Stimulated activated naive CD8-positive, alpha-beta T cell treated with anti-CD3 and anti-CD28 coated beads, Interleukin-15, Interleukin-2, amounts not matched to agents 100 ng/mL and 50 ng/mL, for 24 hours (primary cell): ENCODE data around the gene KISS1R.

Source experiments
- H3K27ac Mint-ChIP-seq: one replicate; pipeline ENCODE4 v1.8.0; 2021; ENCODE audit warnings: mild to moderate bottlenecking, mixed read lengths
- H3K27me3 Mint-ChIP-seq: one replicate; pipeline ENCODE4 v1.8.0; 2021; ENCODE audit warnings: mixed read lengths
- H3K36me3 Mint-ChIP-seq: one replicate; pipeline ENCODE4 v1.8.0; 2021; ENCODE audit warnings: low read depth, mixed read lengths
- H3K4me1 Mint-ChIP-seq: one replicate; pipeline ENCODE4 v1.8.0; 2021; ENCODE audit warnings: low read depth, mixed read lengths
- H3K4me3 Mint-ChIP-seq: one replicate; pipeline ENCODE4 v1.8.0; 2021; ENCODE audit warnings: mild to moderate bottlenecking, mixed read lengths
- H3K9me3 Mint-ChIP-seq: one replicate; pipeline ENCODE4 v1.8.0; 2021; ENCODE audit warnings: mixed read lengths

The KISS1R gene

DNA sequence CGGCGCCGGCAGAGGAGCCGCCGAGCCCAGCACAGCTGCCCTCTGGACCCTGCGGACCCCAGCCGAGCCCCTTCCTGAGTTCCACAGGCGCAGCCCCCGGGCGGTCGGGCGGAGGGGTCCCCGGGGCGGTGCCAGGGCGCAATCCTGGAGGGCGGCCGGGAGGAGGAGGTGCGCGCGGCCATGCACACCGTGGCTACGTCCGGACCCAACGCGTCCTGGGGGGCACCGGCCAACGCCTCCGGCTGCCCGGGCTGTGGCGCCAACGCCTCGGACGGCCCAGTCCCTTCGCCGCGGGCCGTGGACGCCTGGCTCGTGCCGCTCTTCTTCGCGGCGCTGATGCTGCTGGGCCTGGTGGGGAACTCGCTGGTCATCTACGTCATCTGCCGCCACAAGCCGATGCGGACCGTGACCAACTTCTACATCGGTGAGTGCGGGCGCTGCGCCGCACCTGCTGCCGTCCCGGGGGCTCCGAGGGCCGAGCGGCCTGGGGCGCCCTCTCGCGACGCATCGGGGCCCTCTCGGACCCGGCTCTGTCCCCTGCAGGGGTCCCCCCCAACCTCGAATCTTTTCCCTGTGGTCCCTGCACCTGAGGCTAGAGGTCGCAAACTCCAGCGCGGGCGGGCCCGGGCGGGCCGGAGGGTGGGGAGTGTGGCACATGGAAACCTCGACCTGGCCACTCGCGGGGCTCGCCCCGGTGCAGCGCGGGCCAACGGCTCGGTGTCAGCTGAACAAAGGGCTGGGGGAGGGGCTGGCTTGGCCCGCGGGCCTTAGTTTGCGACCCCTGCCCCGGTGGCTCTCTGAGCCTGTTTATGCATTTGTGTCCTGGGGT, at the start of gene KISS1R:
KISS1R (plus strand) TSS at position 11 of the 829 bp plus-strand sequence; CDS start at position 181, 170 bp downstream.
- Mint-ChIP-seq H3K4me3 (peak within 1 kb of the TSS; percentile 49), H3K4me1 (peaks cover 18% of the 10 kb centered on the region), H3K27ac (no peak within 1 kb of the TSS), H3K36me3 (no peaks in the 10 kb centered on the region), H3K9me3 (no peaks in the 10 kb centered on the region), H3K27me3 (peaks cover 3% of the 10 kb centered on the region)

DNA sequence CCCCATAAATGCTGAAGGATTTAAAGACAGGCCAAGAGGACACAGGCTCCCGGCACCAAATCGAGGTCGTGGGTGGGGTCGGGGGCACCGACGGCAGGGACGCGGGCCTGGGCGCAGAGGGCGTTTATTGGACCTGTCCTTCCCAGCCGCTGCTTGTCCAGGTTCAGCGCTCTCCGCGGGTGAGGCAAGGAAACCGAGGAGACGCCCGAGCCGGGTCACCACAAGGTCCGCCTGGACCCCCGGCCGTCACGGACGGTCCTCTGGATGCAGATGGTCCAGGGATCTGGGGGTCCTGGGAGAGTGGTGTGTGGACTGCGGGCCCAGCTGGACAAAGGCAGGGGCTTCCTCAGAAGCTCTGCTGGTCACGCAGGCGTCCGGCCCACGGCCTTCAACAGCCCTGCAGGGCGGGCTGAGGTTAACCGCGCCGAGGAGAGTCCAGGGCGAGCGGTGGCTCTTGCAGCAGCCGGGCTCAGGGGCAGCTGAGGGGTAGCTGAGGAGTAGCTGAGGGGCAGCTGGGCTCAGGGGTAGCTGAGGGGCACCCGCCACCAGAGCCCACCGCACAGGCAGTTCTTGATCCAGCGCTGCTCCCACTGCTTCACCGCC, 49.2 kb upstream of the KISS1R start:
- Mint-ChIP-seq H3K4me1 (peaks cover 20% of the 10 kb centered on the region), H3K27ac (no peak overlapping the region), H3K27me3 (no peaks in the 10 kb centered on the region), H3K9me3 (no peaks in the 10 kb centered on the region), H3K4me3 (no peak overlapping the region), H3K36me3 (peaks cover 13% of the 10 kb centered on the region)

DNA sequence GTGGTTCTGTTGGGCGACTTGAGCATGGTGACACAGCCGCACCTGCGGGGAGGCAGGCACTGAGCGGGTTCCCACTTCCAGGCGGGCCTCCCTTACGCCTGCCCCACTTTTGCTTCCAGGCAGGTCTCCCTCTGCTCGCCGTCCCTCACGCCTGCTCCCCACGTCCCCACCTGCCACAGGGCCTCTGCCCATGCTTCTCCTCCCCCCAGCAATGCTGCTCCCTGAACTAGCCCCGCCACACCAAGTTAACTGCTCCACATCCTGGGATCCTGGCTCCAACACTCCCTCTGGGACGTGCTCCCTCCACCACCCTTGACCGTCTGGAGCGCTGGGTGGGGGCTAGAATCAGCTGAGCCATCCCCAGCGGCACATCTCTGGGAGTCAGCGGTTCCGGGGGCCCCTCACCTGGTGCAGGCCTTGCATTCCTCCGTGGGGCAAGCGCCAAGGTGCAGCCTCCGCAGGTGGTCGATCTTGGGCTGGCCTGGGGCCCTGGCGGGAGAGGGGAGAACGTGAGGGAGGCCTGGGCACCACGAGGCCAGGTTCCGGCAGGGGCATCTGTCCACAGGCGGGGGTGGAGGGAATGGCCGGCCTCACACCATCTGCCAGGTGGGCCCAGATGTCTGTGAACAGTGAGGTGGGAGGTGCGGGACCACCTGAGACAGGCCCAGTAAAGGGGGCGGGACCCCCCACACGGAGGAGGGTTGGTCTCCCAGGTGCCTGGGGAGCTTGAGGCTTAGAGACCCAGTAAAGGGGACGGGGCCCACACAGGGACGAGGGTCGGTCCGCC, 48.5 kb upstream of the KISS1R start:
- H3K36me3 Mint-ChIP-seq: peaks cover 13% of the 10 kb centered on the region
- H3K27ac Mint-ChIP-seq: no peak overlapping the region

DNA sequence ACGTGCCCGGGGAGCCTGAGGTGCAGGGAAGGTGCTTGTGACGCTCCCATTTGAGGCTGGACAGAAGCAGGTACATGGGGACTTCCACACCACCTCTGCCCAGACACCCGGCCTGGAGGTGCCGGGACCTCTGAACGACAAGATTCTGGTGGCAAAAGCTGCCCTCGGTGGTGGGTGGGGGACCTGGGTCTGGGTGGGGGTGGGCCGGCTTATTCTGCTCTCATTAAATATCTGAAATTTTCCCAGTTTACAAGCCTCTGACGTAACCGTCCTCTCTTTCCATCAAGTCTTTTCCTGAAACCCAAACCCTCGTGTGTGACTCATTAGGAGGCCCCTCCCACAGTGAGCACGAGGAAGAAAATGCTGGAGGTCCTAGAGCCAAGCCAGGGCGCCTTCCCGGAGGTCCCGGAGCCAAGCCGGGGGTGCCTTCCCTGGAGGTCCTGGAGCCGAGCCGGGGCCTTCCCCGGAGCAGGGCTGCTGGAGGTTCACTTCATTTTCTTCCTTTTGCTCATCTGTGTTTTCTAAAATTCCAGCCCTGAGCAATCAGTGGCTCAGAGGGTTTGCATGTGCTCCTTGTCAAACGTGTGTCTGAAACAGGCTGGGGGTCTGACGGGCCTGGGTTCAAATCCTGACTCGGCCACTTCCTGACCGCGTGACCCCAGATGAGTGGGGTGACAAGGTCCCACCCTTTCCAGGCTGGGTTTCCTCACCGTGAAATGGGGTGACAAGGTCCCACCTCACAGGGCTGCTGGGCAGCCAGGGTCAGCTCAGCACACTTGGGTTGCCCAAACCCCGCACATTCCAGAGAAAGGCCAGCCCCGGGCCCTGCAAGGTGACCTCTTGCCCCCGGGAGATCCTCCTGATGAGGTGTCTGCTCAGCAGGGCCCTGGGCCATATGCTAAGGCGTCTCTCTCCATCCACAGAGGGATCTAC, 47.6 kb upstream of the KISS1R start:
- H3K4me3 Mint-ChIP-seq: no peak overlapping the region
- H3K27ac Mint-ChIP-seq: no peak overlapping the region
- H3K9me3 Mint-ChIP-seq: no peaks in the 10 kb centered on the region
- H3K36me3 Mint-ChIP-seq: peaks cover 13% of the 10 kb centered on the region
- peaks cover 12% of the 10 kb centered on the region for H3K4me1 Mint-ChIP-seq
- H3K27me3 Mint-ChIP-seq: no peaks in the 10 kb centered on the region

More for the DNA sequence above, 48.5 kb upstream of the KISS1R start:
- Mint-ChIP-seq H3K27me3 (no peaks in the 10 kb centered on the region), H3K9me3 (no peaks in the 10 kb centered on the region), H3K4me3 (no peak overlapping the region), H3K4me1 (peaks cover 14% of the 10 kb centered on the region)

DNA sequence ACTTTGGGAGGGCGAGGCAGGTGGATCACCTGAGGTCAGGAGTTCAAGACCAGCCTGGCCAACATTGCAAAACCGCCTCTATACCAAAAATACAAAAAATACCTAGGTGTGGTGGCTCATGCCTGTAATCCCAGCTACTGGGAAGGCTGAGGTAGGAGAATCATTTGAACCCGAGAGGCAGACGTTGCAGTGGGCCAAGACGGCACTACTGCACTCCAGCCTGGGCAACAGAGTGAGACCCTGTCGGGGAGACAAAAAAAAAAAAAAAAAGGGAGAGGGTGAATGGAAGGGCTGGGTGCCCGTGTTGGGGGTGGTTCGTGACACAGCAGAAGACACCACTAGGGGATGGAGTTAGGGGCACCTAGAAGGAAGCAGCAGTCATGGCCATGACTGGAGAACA, 46.8 kb upstream of the KISS1R start:
- no peak overlapping the region for H3K4me3 Mint-ChIP-seq
- peaks cover 13% of the 10 kb centered on the region for H3K36me3 Mint-ChIP-seq
- H3K27ac Mint-ChIP-seq: no peak overlapping the region

DNA sequence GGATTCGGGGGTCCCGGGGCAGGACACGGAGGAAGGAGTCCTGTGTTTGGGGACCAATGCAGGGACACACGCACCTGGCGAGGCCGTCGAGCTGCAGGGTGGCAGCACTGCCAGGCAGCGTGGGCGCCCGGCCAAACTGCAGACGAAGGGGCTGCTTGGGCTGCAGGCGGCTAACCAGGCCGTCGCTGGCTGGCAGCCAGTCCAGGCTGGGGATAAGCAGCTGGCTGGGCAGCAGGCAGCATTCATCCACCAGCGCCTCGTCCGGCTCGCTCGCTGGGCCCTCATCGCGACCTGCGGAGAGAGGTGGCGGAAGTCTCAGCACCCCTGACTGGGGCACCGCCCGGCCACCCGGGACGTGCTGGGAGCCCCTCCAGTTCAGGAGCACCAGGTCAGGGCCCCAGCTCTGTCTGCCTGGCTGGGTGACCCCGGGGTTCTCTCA, 46.2 kb upstream of the KISS1R start:
- H3K4me3 Mint-ChIP-seq: no peak overlapping the region
- no peaks in the 10 kb centered on the region for H3K9me3 Mint-ChIP-seq
- H3K4me1 Mint-ChIP-seq: peaks cover 12% of the 10 kb centered on the region
- H3K36me3 Mint-ChIP-seq: peaks cover 18% of the 10 kb centered on the region
- H3K27ac Mint-ChIP-seq: no peak overlapping the region
- no peaks in the 10 kb centered on the region for H3K27me3 Mint-ChIP-seq

More for the DNA sequence above, 46.8 kb upstream of the KISS1R start:
- H3K27me3 Mint-ChIP-seq: no peaks in the 10 kb centered on the region
- no peaks in the 10 kb centered on the region for H3K9me3 Mint-ChIP-seq
- peaks cover 12% of the 10 kb centered on the region for H3K4me1 Mint-ChIP-seq

DNA sequence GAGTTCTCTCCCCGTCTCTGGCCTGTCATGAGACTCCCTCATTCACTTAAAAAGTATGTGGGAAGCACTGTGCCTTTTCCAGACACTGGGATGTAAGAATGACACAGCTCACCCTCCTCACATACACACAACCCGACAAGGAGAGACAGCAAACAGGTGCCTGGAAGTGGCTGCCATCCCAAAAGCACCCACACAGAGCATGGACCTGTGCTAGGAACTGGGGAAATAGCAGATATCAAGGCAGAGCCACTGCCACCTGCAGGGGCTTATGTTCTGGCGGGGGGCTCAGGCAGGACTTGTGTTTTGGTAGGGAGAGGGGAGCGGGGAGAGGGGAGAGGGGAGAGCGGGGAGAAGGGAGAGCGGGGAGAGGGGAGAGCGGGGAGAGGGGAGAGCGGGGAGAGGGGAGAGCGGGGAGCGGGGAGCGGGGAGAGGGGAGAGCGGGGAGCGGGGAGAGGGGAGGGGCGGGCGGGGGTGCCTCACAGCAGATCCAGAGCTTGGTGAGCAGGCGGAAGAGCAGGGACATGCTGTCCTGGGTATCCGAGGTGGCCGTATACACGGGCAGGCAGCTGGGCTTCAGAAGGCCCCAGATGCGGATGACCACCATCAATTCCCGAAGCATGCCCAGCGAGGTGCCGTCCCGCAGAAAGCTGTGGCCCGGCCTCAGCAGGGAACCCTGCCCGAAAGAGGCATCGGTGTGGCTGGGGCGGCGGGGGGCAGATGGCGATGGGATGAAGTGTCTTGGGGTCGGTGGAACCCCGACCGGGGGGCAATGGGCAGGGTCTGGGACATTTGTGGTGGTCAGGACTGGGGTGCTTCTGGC, 45.5 kb upstream of the KISS1R start:
- H3K9me3 Mint-ChIP-seq: no peaks in the 10 kb centered on the region
- peaks cover 22% of the 10 kb centered on the region for H3K36me3 Mint-ChIP-seq
- H3K4me1 Mint-ChIP-seq: peaks cover 12% of the 10 kb centered on the region
- H3K27ac Mint-ChIP-seq: peak overlapping the region; percentile 61
- H3K4me3 Mint-ChIP-seq: no peak overlapping the region
- H3K27me3 Mint-ChIP-seq: no peaks in the 10 kb centered on the region

DNA sequence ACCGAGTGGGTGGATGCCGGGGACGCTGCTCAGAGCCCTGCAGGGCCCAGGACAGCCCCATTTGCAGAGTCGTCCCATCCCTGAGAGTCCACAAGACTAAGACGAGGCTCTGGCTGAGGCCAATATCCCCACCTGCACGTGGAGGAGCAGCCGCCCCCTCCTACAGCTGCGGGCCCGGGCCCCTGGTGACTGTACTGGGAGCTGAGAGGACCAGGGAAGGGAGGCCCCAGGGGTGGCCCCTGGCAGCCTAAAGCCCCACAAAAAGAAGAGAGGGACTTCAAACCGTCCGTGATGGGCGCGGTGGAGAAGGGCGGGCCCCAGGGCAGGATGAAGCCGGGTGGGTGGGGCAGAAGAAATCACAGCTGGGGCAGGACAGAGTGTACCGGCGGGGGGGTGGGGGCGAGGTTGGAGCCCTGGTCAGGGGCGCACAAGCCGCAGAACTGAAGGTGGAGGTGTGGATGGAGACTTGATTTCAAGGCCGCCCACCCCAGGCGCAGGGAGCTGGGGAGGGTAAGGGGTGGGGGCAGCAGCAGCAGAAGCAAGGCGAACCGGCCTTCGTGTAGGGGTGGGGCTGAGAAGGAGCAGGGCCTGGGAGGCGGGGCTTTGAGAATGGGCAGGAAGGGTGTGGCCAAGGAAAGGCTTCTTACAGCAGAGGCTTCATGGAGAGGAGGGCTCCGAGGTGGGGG, 44.7 kb upstream of the KISS1R start:
- no peak overlapping the region for H3K27ac Mint-ChIP-seq
- H3K4me3 Mint-ChIP-seq: peak overlapping the region; percentile 60
- peaks cover 12% of the 10 kb centered on the region for H3K4me1 Mint-ChIP-seq
- H3K9me3 Mint-ChIP-seq: no peaks in the 10 kb centered on the region
- H3K27me3 Mint-ChIP-seq: no peaks in the 10 kb centered on the region
- H3K36me3 Mint-ChIP-seq: peaks cover 20% of the 10 kb centered on the region

DNA sequence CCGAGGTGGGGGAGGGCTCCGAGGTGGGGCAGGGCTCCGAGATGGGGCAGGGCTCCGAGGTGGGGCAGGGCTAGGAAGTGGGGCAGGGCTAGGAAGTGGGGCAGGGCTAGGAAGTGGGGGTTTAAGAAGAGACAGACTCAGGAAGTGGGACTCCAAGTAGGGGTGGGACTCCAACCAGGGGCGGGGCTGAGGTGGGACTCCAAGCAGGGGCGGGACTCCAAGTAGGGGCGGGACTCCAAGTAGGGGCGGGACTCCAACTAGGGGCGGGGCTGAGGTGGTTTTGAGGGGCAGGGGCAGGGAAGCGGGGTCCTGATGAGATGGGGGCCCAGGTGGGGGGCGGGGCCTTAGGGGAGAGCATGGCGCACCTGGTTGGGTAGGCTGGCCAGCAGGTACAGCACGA, 44.0 kb upstream of the KISS1R start:
- Mint-ChIP-seq H3K27ac (no peak overlapping the region), H3K4me3 (no peak overlapping the region), H3K36me3 (peaks cover 18% of the 10 kb centered on the region)

DNA sequence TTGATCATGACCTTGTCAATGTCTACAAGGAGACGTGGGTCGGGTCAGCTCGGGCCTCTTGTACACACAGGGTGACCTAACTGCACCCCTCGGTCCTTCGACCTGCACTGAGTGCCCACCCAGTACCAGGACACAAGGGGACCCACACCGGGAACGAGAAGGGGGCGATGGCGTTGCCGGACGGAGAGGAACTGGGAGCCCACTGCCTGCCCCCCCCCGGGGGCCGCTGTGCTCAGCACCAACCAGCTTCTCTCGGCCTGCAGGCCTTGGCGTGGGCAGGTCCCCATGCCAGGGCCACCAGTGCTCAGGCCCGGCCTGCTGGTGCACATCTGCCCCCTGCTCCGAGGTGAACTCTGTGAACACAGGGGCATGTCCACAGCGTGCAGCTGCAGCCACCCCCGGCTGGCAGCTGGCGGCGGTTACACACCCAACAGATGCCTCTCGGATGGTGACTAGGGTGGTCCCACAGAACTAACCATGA, 43.5 kb upstream of the KISS1R start:
- Mint-ChIP-seq H3K9me3 (no peaks in the 10 kb centered on the region), H3K27ac (no peak overlapping the region), H3K27me3 (no peaks in the 10 kb centered on the region), H3K4me3 (no peak overlapping the region), H3K36me3 (peaks cover 18% of the 10 kb centered on the region), H3K4me1 (peaks cover 12% of the 10 kb centered on the region)

More for the DNA sequence above, 44.0 kb upstream of the KISS1R start:
- Mint-ChIP-seq H3K9me3 (no peaks in the 10 kb centered on the region), H3K27me3 (no peaks in the 10 kb centered on the region), H3K4me1 (peaks cover 12% of the 10 kb centered on the region)

DNA sequence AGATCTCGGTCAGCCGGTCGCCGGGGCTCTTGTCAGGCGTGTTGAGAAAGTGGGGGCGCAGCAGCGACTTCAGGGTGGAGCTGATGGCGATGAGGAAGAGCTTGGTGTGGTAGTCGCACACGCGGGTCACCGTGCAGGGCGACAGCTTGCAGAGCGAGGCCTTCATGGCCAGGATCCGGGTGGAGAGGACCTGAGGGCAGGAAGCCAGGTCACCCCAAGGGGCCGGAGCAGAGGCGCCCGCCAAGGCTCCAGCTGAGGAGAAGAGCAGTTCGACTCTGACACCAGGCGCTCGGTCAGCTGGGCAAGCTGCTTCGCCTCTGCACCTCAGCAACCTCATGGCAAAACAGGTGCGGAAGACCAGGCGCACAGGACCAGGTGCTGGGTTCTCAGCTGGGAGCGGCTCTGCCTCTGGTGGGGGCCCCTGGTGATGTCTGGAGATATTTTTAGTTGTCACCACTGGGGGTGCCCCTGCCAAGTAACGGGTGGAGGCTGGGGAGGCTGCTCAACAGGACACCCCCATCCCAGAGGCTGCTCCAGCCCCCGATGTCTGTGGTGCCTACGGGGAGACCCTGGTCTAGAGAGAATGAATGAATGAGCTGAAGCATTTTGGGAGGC, 41.8 kb upstream of the KISS1R start:
- Mint-ChIP-seq H3K36me3 (peaks cover 13% of the 10 kb centered on the region), H3K9me3 (no peaks in the 10 kb centered on the region), H3K27me3 (no peaks in the 10 kb centered on the region), H3K27ac (no peak overlapping the region), H3K4me3 (no peak overlapping the region), H3K4me1 (peaks cover 12% of the 10 kb centered on the region)

DNA sequence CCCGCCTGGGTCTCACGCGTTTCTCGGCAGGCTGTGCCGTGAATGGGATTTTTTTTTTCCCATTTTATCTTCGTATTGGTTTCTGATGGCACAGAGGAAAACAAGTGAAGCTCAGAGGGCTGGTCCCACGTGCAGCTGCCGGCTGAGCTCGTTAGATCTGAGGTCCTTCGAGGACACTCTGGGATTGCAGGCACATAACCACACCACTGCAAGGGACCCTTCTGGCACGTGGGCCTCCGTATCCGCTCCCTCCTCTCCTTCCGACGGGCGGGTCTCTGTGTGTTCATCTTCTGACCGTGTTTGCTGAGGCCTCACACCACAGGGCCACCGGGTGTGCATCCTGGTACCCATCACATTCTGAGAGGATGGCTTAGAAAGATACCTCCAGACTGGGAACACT, 41.0 kb upstream of the KISS1R start:
- Mint-ChIP-seq H3K36me3 (peaks cover 12% of the 10 kb centered on the region), H3K4me3 (no peak overlapping the region), H3K27me3 (no peaks in the 10 kb centered on the region), H3K27ac (no peak overlapping the region), H3K4me1 (peaks cover 12% of the 10 kb centered on the region), H3K9me3 (no peaks in the 10 kb centered on the region)
